GM18526 (cell line): ENCODE measurements around the gene RB1.

ENCODE experiments used
- POLR2A ChIP-seq: IDR thresholded peaks from 3 replicates; pipeline ENCODE4 v1.6.1; 2011; ENCODE audit not compliant: insufficient read length; ENCODE audit errors: extremely low read depth

The RB1 gene

GRCh38 chr13:48505597-48506091 lies 202.1 kb downstream of the RB1 start:
- TF ChIP-seq POLR2A = no peak

DNA sequence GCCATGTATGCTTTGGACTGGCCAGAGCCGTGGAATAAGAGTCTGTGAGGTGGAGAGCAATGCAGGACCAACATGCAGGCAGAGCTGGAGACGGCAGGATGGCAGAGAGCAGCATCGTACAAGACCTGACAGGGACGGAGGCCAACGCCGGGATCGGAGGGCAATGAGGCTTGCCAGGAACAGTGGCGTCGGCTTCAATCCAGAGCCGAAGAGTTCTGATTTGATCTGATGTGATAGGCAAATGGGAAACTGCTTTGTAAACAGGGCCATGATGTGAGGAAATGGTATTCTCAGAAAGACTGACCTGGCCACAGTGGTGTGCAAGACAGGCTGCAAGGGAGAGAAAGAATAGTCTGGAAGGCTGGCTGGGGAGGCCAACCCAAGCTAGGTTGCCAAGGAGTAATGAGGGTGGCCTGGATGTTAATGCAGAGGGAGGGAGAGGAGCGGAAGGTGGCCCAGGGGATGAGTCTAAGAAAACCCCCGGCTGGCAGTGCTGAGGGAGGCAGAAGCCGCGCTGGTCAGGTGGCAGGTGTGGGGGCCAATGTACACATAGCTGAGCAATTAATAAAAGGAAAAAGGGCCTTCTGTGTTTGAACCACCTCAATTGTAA lies 202.6 kb downstream of the RB1 start:
- no peak for TF ChIP-seq POLR2A

- TF ChIP-seq POLR2A = no peak
Measured at GRCh38 chr13:48507021-48507420, 203.5 kb downstream of the RB1 start.

GRCh38 chr13:48508011-48508410 lies 204.5 kb downstream of the RB1 start:
- no peak for TF ChIP-seq POLR2A

- TF ChIP-seq POLR2A = no peak
Measured at GRCh38 chr13:48510698-48511097, 207.1 kb downstream of the RB1 start.

DNA sequence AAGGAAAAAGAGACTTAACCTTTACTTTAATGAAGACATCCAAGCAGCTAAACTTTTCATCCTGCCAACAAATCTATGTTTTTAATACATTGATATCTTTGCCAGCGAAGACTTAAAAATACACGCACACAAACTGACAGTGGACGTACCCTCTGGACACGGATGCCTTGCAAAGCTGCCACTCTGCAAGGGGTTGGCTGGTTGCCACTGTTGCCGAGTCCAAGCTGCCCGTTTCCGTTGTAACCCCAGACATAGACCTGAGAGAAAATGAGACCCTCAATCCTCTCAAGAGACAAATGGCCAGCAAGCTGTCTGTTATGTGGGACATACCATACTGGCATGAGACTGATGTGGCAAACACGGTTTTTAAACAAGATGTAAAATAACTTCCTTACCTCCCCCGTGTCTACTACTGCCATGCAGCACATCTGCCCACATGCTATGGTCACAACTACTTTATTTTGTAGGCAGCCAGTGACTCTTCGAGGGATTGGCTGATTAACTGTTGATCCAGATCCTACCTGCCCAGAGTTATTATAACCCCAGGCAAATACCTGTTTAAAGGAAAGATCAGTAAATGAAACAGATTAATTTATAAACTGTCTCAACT lies 208.2 kb downstream of the RB1 start:
- no peak for TF ChIP-seq POLR2A

DNA sequence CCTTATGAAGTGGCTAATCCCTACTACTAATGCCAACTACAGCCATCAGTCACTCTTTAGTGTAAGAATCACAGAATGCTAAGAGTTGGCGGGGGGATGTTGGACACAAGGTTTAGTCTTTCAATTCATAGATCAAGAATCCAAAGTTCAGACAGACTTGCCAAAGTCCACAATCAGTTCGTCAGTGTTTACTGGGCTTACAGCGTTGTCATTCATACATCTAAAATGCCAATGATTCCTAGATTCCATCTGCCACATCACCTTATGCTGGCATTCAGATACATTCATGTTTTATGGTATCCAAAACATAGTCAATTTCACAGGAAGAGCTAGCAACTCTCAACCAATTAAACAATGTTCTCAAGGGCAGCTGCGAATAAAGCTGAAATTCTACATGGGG lies 211.2 kb downstream of the RB1 start:
- no peak for TF ChIP-seq POLR2A

- no peak for TF ChIP-seq POLR2A
Measured at GRCh38 chr13:48515732-48516131, 212.2 kb downstream of the RB1 start.

- TF ChIP-seq POLR2A = no peak
Measured at GRCh38 chr13:48518083-48518482, 214.5 kb downstream of the RB1 start.

DNA sequence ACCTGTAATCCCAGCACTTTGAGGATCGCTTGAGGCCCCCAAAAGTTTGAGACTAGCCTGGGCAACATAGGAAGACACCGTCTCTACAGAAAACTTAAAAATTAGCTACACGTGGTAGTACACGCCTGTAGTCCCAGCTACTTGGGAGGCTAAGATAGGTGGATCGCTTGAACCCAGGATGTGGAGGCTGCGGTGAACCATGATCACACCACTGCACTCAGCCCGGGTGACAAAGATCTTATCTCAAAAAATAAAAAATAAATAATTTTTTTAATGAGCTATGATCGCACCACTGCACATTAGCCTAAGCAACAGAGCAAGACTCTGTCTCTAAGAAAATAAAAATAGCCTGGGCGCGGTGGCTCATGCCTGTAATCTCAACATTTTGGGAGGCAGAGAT lies 222.7 kb downstream of the RB1 start:
- no peak for TF ChIP-seq POLR2A

GRCh38 chr13:48527955-48528354 lies 224.4 kb downstream of the RB1 start:
- no peak for TF ChIP-seq POLR2A

DNA sequence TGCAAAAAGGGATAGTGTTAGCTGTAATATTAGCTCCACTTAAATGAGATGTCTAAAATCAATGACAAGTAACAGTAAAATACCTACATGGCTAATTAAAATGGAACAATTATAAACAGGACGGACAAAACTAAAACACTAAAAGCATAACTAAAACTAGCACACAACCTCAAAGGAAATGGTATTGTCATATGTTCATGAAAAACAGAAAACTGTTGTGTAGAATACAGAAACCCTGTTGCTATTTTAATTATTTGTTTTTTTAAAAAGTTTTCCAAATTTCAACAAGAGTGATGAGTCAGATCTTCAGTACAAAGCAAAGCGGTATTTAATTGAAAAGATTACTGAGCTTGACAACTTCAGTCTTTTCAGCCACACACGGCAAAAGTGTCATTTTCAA lies 225.2 kb downstream of the RB1 start:
- no peak for TF ChIP-seq POLR2A

- no peak for TF ChIP-seq POLR2A
Measured at GRCh38 chr13:48530833-48531232, 227.3 kb downstream of the RB1 start.
